Naive thymus-derived CD4-positive, alpha-beta T cell (primary cell): ENCODE measurements around the gene TMA7. TPM values are rescaled to one million over a fixed set of nuclear protein-coding genes. Genes with fewer than 3 reads are reported as not detected.

ENCODE experiments used
- ATAC-seq: fragments of 150-1000 bp; cut with Tn5 transposase; 2 replicates; pipeline ENCODE4 v1.10.0; 2021; ENCODE audit warnings: mild to moderate bottlenecking, moderate library complexity
- CTCF ChIA-PET: fragments of 350-600 bp; sonication (Branson Sonifier 250); formaldehyde crosslinking; loops from one replicate; lab custom pipeline; 2021; ENCODE audit warnings: antibody characterized with exemption; lab: Charles Lee
- POLR2A ChIA-PET: fragments of 350-600 bp; sonication (Branson Sonifier 250); formaldehyde crosslinking; loops from one replicate; lab custom pipeline; 2021; ENCODE audit warnings: antibody characterized with exemption, inconsistent platforms; lab: Charles Lee
- DNase-seq, 9 donors: peaks; one replicate each; pipeline versions ENCODE4 v3.0.0 to v3.0.0-alpha.2; 2020 to 2022; ENCODE audit warnings: mixed read lengths in 1 of 9
- H3K27ac ChIP-seq: one replicate; pipeline ENCODE4 v1.7.0; 2013; ENCODE audit warnings: mild to moderate bottlenecking, low read depth, low read length, moderate library complexity
- H3K27me3 ChIP-seq, 2 donors: one replicate each; pipeline ENCODE4 v1.7.0; 2013; ENCODE audit warnings: low read length in 2 of 2, mild to moderate bottlenecking in 2 of 2, moderate library complexity in 2 of 2; ENCODE audit not compliant: control insufficient read depth in 2 of 2, insufficient read depth in 2 of 2
- H3K36me3 ChIP-seq, 3 experiments: 1 replicate in 2 of 3; 2 replicates in 1 of 3; pipeline ENCODE4 v1.7.0; 2013; ENCODE audit warnings: low read length in 3 of 3, mild to moderate bottlenecking in 3 of 3, moderate library complexity in 1 of 3; ENCODE audit not compliant: insufficient read depth in 3 of 3, control insufficient read depth in 2 of 3
- H3K4me1 ChIP-seq, 2 donors: one replicate each; pipeline ENCODE4 v1.7.0; 2013; ENCODE audit warnings: low read length in 2 of 2, mild to moderate bottlenecking in 2 of 2, moderate library complexity in 1 of 2; ENCODE audit not compliant: control insufficient read depth in 2 of 2, insufficient read depth in 2 of 2
- H3K4me3 ChIP-seq: 2 replicates; pipeline ENCODE4 v1.7.0; 2013; ENCODE audit warnings: mild to moderate bottlenecking, low read length
- H3K9me3 ChIP-seq, 3 experiments: 1 replicate in 2 of 3; 2 replicates in 1 of 3; pipeline ENCODE4 v1.7.0; 2013; ENCODE audit warnings: low read length in 3 of 3; ENCODE audit not compliant: control insufficient read depth in 2 of 3
- H3K27ac Mint-ChIP-seq, 9 donors: one replicate each; pipeline ENCODE4 v1.8.0; 2020 to 2022; ENCODE audit warnings: mixed read lengths in 9 of 9, mild to moderate bottlenecking in 8 of 9, moderate library complexity in 5 of 9, inconsistent platforms in 2 of 9
- H3K27me3 Mint-ChIP-seq, 5 donors: one replicate each; pipeline ENCODE4 v1.8.0; 2021 to 2022; ENCODE audit warnings: mixed read lengths in 5 of 5, mild to moderate bottlenecking in 1 of 5
- H3K36me3 Mint-ChIP-seq, 5 donors: one replicate each; pipeline ENCODE4 v1.8.0; 2020 to 2022; ENCODE audit warnings: mixed read lengths in 5 of 5, mild to moderate bottlenecking in 3 of 5, inconsistent platforms in 1 of 5
- H3K4me1 Mint-ChIP-seq, 7 donors: one replicate each; pipeline ENCODE4 v1.8.0; 2020 to 2022; ENCODE audit warnings: mixed read lengths in 7 of 7, mild to moderate bottlenecking in 3 of 7, inconsistent platforms in 1 of 7
- H3K4me3 Mint-ChIP-seq, 10 donors: one replicate each; pipeline ENCODE4 v1.8.0; 2020 to 2022; ENCODE audit warnings: mild to moderate bottlenecking in 10 of 10, mixed read lengths in 10 of 10, moderate library complexity in 6 of 10, inconsistent platforms in 2 of 10
- H3K9me3 Mint-ChIP-seq, 11 donors: one replicate each; pipeline ENCODE4 v1.8.0; 2020 to 2022; ENCODE audit warnings: mixed read lengths in 11 of 11, mild to moderate bottlenecking in 4 of 11, inconsistent platforms in 1 of 11, moderate library complexity in 1 of 11
- intact Hi-C, 2 donors: fragments of 100-400 bp; cut with micrococcal nuclease; formaldehyde crosslinking; loops; one replicate each; pipeline ENCODE4 v1.15.1; 2023
- polyA plus RNA-seq, 2 donors: library from polyadenylated mRNA; unstranded; fragments of 300-500 nt; fragmentation: Illumina TruSeq; gene quantifications; one replicate each; pipeline ENCODE4 v1.2.3, GENCODE V29; 2021
- total RNA-seq, 6 experiments: library from RNA in 5 of 6; stranded (reverse) in 5 of 6; gene quantifications; 1 replicate in 5 of 6; 2 replicates in 1 of 6; pipeline ENCODE4 v1.2.3 and lab custom pipeline; 2021 to 2026

The TMA7 gene
- total and polyA plus RNA-seq, 7 experiments from 2014 or later, result 193 to 752 (median 269) TPM

- Mint-ChIP-seq H3K9me3 (peaks cover 0 to 2% (median 0%) of the 10 kb centered on the region in 11 donors), H3K27ac (peak overlapping the region in 4 of 9 donors; percentile 31 to 97 (median 64)), H3K27me3 (no peaks in the 10 kb centered on the region), H3K4me3 (peak overlapping the region in 2 of 10 donors; percentile 1 to 48), H3K36me3 (peaks cover 0 to 18% (median 4%) of the 10 kb centered on the region in 5 donors), H3K4me1 (peaks cover 16 to 53% (median 38%) of the 10 kb centered on the region in 7 donors)
- ChIA-PET POLR2A (interaction anchor here (0.7 kb wide), 1 partner anchor 18 kb away, joined by 3 read pairs; no protein-coding TSS in a partner anchor), CTCF (interaction anchor here (1.1 to 7.8 kb wide), 10 partner anchors 8 to 167 kb away, joined by 3 to 115 read pairs (median 13); partner anchors contain the start of genes ATRIP and PFKFB4)
- Histone ChIP-seq H3K4me1 (peaks cover 18 to 26% of the 10 kb centered on the region in 2 donors), H3K4me3 (no peak overlapping the region), H3K36me3 (peaks cover 0 to 27% (median 7%) of the 10 kb centered on the region in 3 experiments), H3K9me3 (no peaks in the 10 kb centered on the region), H3K27ac (no peak overlapping the region), H3K27me3 (no peaks in the 10 kb centered on the region)
- no peak for ATAC-seq
- intact Hi-C loops, result loop anchor here in 1 of 2 donors (2.0 kb wide), 2 partner anchors 23 to 171 kb away; partner anchors contain the start of gene UQCRC1
- DNase-seq, result no peak
Measured at GRCh38 chr3:48437812-48438211, 2.2 kb upstream of the TMA7 start.

- H3K4me3 ChIP-seq, result peak overlapping the region; percentile 78
- Mint-ChIP-seq H3K4me3 (peak overlapping the region; percentile 86 to 100 (median 94)), H3K27ac (peak overlapping the region; percentile 92 to 100 (median 98)), H3K27me3 (no peaks in the 10 kb centered on the region), H3K4me1 (peaks cover 17 to 55% (median 35%) of the 10 kb centered on the region in 7 donors), H3K36me3 (peaks cover 0 to 23% (median 9%) of the 10 kb centered on the region in 5 donors), H3K9me3 (peaks cover 0 to 2% (median 0%) of the 10 kb centered on the region in 11 donors)
- ChIA-PET CTCF (interaction anchor here (0.6 to 2.4 kb wide), 5 partner anchors 26 to 300 kb away, joined by 3 to 14 read pairs (median 3); no protein-coding TSS in a partner anchor), POLR2A (interaction anchor here (0.6 to 2.7 kb wide), 21 partner anchors 11 to 663 kb away, joined by 3 to 22 read pairs (median 6); partner anchors contain the start of genes PFKFB4, SHISA5 and ZNF589)
- DNase-seq (peak in 5 of 9 donors; percentile 15 to 45 (median 33)), ATAC-seq (no peak)
- H3K9me3 ChIP-seq, result no peaks in the 10 kb centered on the region
- H3K27ac ChIP-seq, result peak overlapping the region; percentile 93
- peaks cover 18 to 19% of the 10 kb centered on the region in 2 donors for H3K4me1 ChIP-seq
- intact Hi-C loops, result loop anchor here (1.0 to 10.0 kb wide), 13 partner anchors 26 to 1466 kb away; partner anchors contain the start of genes CDC25A (in 2 of the 2), CCDC12 (in 1 of the 2), NBEAL2 (in 1 of the 2) and NME6 (in 1 of the 2)
- peaks cover 0 to 22% (median 15%) of the 10 kb centered on the region in 3 experiments for H3K36me3 ChIP-seq
- no peaks in the 10 kb centered on the region for H3K27me3 ChIP-seq
Measured at GRCh38 chr3:48440590-48440958, 517 bp downstream of the TMA7 start.

GRCh38 chr3:48441940-48442339 is 1.9 kb downstream of the TMA7 start:
- intact Hi-C loops, result loop anchor here (2.0 to 10.0 kb wide), 5 partner anchors 107 to 1467 kb away; partner anchors contain the start of genes CCDC12 (in 1 of the 2), CDC25A (in 1 of the 2), NBEAL2 (in 1 of the 2) and SLC25A20 (in 1 of the 2)
- ATAC-seq, result no peak
- Histone ChIP-seq H3K4me3 (peak overlapping the region; percentile 8), H3K4me1 (peaks cover 22 to 25% of the 10 kb centered on the region in 2 donors), H3K27me3 (no peaks in the 10 kb centered on the region), H3K9me3 (no peaks in the 10 kb centered on the region), H3K36me3 (peaks cover 0 to 22% (median 15%) of the 10 kb centered on the region in 3 experiments), H3K27ac (peak overlapping the region; percentile 93)
- peaks cover 26 to 64% (median 43%) of the 10 kb centered on the region in 7 donors for H3K4me1 Mint-ChIP-seq
- DNase-seq, result no peak
- no peaks in the 10 kb centered on the region for H3K27me3 Mint-ChIP-seq
- ChIA-PET POLR2A (interaction anchor here (0.6 to 2.0 kb wide), 9 partner anchors 14 to 974 kb away, joined by 3 to 7 read pairs (median 3); partner anchors contain the start of gene SHISA5), CTCF (no interaction called here)
- H3K9me3 Mint-ChIP-seq, result peaks cover 0 to 2% (median 0%) of the 10 kb centered on the region in 11 donors
- H3K4me3 Mint-ChIP-seq, result peak overlapping the region; percentile 71 to 100 (median 94)
- peak overlapping the region; percentile 92 to 100 (median 98) for H3K27ac Mint-ChIP-seq
- peaks cover 0 to 26% (median 9%) of the 10 kb centered on the region in 5 donors for H3K36me3 Mint-ChIP-seq

GRCh38 chr3:48445277-48445882 is 5.3 kb downstream of the TMA7 start:
- ATAC-seq (no peak), DNase-seq (no peak)
- H3K9me3 ChIP-seq, result no peaks in the 10 kb centered on the region
- peak overlapping the region; percentile 80 to 95 (median 88) for H3K4me3 Mint-ChIP-seq
- POLR2A ChIA-PET, result interaction anchor here (0.6 to 4.6 kb wide), 13 partner anchors 10 to 62 kb away, joined by 3 to 34 read pairs (median 8); partner anchors contain the start of genes PLXNB1 and SHISA5
- peak overlapping the region; percentile 81 for H3K27ac ChIP-seq
- CTCF ChIA-PET, result interaction anchor here (0.9 to 3.1 kb wide), 8 partner anchors 9 to 111 kb away, joined by 3 to 35 read pairs (median 6); partner anchors contain the start of gene PFKFB4
- intact Hi-C loops, result loop anchor here (10.0 kb wide), 3 partner anchors 449 to 1471 kb away; partner anchors contain the start of genes CCDC12 (in 1 of the 2), NBEAL2 (in 1 of the 2), SLC25A20 (in 1 of the 2) and WDR6 (in 1 of the 2)
- H3K27me3 Mint-ChIP-seq, result no peaks in the 10 kb centered on the region
- H3K4me3 ChIP-seq, result no peak overlapping the region
- peaks cover 0 to 26% (median 9%) of the 10 kb centered on the region in 5 donors for H3K36me3 Mint-ChIP-seq
- H3K36me3 ChIP-seq, result peaks cover 0 to 22% (median 15%) of the 10 kb centered on the region in 3 experiments
- peaks cover 25% of the 10 kb centered on the region in 2 donors for H3K4me1 ChIP-seq
- peak overlapping the region; percentile 84 to 97 (median 92) for H3K27ac Mint-ChIP-seq
- H3K4me1 Mint-ChIP-seq, result peaks cover 21 to 65% (median 52%) of the 10 kb centered on the region in 7 donors
- no peaks in the 10 kb centered on the region for H3K27me3 ChIP-seq
- peaks cover 0 to 2% (median 0%) of the 10 kb centered on the region in 11 donors for H3K9me3 Mint-ChIP-seq

GRCh38 chr3:48446043-48446424 is 6.0 kb downstream of the TMA7 start:
- Histone ChIP-seq H3K27me3 (no peaks in the 10 kb centered on the region), H3K36me3 (peaks cover 0 to 22% (median 15%) of the 10 kb centered on the region in 3 experiments), H3K27ac (peak overlapping the region; percentile 81), H3K4me1 (peaks cover 25% of the 10 kb centered on the region in 2 donors), H3K4me3 (peak overlapping the region; percentile 90), H3K9me3 (no peaks in the 10 kb centered on the region)
- ATAC-seq, result no peak
- no peaks in the 10 kb centered on the region for H3K9me3 Mint-ChIP-seq
- H3K4me3 Mint-ChIP-seq, result peak overlapping the region; percentile 80 to 95 (median 88)
- intact Hi-C loops, result loop anchor here (1.0 to 10.0 kb wide), 6 partner anchors 20 to 1471 kb away; partner anchors contain the start of genes CCDC12 (in 1 of the 2), NBEAL2 (in 1 of the 2), SLC25A20 (in 1 of the 2) and WDR6 (in 1 of the 2)
- peak overlapping the region; percentile 84 to 97 (median 92) for H3K27ac Mint-ChIP-seq
- no peaks in the 10 kb centered on the region for H3K27me3 Mint-ChIP-seq
- peaks cover 0 to 25% (median 9%) of the 10 kb centered on the region in 5 donors for H3K36me3 Mint-ChIP-seq
- POLR2A ChIA-PET, result interaction anchor here (0.5 to 4.6 kb wide), 16 partner anchors 10 to 111 kb away, joined by 3 to 34 read pairs (median 6); partner anchors contain the start of genes PLXNB1 and SHISA5
- H3K4me1 Mint-ChIP-seq, result peaks cover 21 to 59% (median 49%) of the 10 kb centered on the region in 7 donors
- CTCF ChIA-PET, result interaction anchor here (0.9 to 3.1 kb wide), 9 partner anchors 10 to 103 kb away, joined by 3 to 35 read pairs (median 6); no protein-coding TSS in a partner anchor
- DNase-seq, result no peak
